Sigmoid colon (tissue), 7 donors: Measurements from ENCODE around the gene ADAD2. TPM values are rescaled to one million over a fixed set of nuclear protein-coding genes. Genes with fewer than 3 reads are reported as not detected.
"Not testable (repeated sequence)": the region's sequence is repeated elsewhere in the genome, so short reads cannot be mapped to it uniquely, and the experiment has no call there.

Experiments
- DNase-seq: peaks from one replicate; pipeline ENCODE4 v3.0.0-alpha.2; 2019
- H3K27ac ChIP-seq, 4 donors: fragments of 200-600 bp; sonication (generic); one replicate each; pipeline ENCODE4 v1.5.1; 2016 to 2019; ENCODE audit warnings: mild to moderate bottlenecking in 1 of 4
- H3K27me3 ChIP-seq, 3 donors: fragments of 200-600 bp; sonication (generic); one replicate each; pipeline ENCODE4 v1.5.1; 2019; ENCODE audit warnings: mild to moderate bottlenecking in 1 of 3
- H3K36me3 ChIP-seq, 4 donors: fragments of 200-600 bp; sonication (generic); one replicate each; pipeline ENCODE4 v1.5.1; 2016 to 2019
- H3K4me1 ChIP-seq, 4 donors: fragments of 200-600 bp; sonication (generic); one replicate each; pipeline ENCODE4 v1.5.1; 2017 to 2019
- H3K4me3 ChIP-seq, 4 donors: fragments of 200-600 bp; sonication (generic); one replicate each; pipeline ENCODE4 v1.5.1; 2017 to 2019; ENCODE audit warnings: mild to moderate bottlenecking in 2 of 4, moderate library complexity in 1 of 4
- H3K9me3 ChIP-seq, 4 donors: fragments of 200-600 bp in 3 of 4; sonication (generic) in 3 of 4; one replicate each; pipeline versions ENCODE4 v1.5.1 to v1.6.1; 2013 to 2019
- EP300 ChIP-seq, 4 donors: sonication (generic); formaldehyde crosslinking; IDR thresholded peaks; one replicate each; pipeline ENCODE4 v1.6.1; 2017; ENCODE audit warnings: antibody characterized with exemption in 4 of 4
- POLR2A ChIP-seq, 2 donors: fragments of 450-650 bp; IDR thresholded peaks; one replicate each; pipeline ENCODE4 v1.6.1; 2016; ENCODE audit warnings: antibody characterized with exemption in 2 of 2, mild to moderate bottlenecking in 2 of 2, moderate library complexity in 2 of 2
- POLR2AphosphoS5 ChIP-seq, 4 donors: sonication (generic); formaldehyde crosslinking; IDR thresholded peaks; one replicate each; pipeline ENCODE4 v1.6.1; 2017; ENCODE audit warnings: antibody characterized with exemption in 4 of 4
- WGBS, 2 donors: extraction: QIAGEN DNeasy Blood & Tissue Kit; methylation state at CpG; one replicate each; pipeline ENCODE4 v1.1.7; 2013; 5-methylcytosine and 5-hydroxymethylcytosine counted together
- intact Hi-C: fragments of 100-400 bp; cut with DNase I; formaldehyde crosslinking; loops from one replicate; pipeline ENCODE4 v1.15.1; 2023
- polyA plus RNA-seq, 3 donors: library from polyadenylated mRNA; stranded (reverse); fragments of 200-250 nt; gene quantifications; one replicate each; pipeline ENCODE4 v1.2.3, GENCODE V29; 2013
- total RNA-seq, 4 donors: library from RNA; depleted of rRNA; stranded (reverse); fragments of >200 nt; gene quantifications; one replicate each; pipeline ENCODE4 v1.1.0, GENCODE V29; 2016
- TF ChIP-seq, protein P1 (sequence below), 4 experiments: fragments of 450-650 bp in 3 of 4; fragments of 200-600 bp in 1 of 4; IDR thresholded peaks; one replicate each; pipeline ENCODE4 v1.5.1; 2016 to 2019; ENCODE audit warnings: antibody characterized with exemption in 4 of 4, mild to moderate bottlenecking in 3 of 4, moderate library complexity in 2 of 4
- donor health status: healthy with polysubstance abuse.
- donor health status: Bipolar disorder and iron deficiency.
- donor health status: healthy.

The ADAD2 gene
- total and polyA plus RNA-seq, 7 donors = 0.29 to 0.83 (median 0.36) TPM; not detected in 4

DNA sequence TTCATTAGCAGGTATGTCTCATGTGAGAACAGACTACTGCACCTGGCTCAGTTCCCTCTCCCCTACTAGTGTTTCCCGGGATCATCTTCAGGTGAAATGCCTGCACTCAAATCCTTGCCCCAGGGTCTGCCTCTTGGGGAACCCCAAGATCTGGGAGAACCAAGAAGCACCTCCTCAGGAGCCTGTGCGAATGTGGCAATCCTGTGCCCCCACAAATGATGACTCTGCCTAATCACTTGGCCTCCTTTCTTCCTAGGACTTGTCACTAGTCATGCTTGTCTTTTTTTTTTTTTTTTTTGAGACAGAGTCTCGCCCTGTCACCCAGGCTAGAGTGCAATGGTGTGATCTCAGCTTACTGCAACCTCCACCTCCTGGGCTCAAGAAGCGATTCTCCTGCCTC, 21.7 kb downstream of the ADAD2 start:
- intact Hi-C loops = no loop called here
- Histone ChIP-seq H3K36me3 (no peaks in the 10 kb centered on the region), H3K4me1 (no peaks in the 10 kb centered on the region), H3K9me3 (no peaks in the 10 kb centered on the region), H3K27ac (no peak overlapping the region), H3K27me3 (no peaks in the 10 kb centered on the region), H3K4me3 (no peak overlapping the region)
- TF ChIP-seq POLR2AphosphoS5 (IDR thresholded peaks at IDR 0.05) (no peak), POLR2A (IDR thresholded peaks at IDR 0.05) (no peak), EP300 (IDR thresholded peaks at IDR 0.05) (no peak)
- TF ChIP-seq, protein P1, sequence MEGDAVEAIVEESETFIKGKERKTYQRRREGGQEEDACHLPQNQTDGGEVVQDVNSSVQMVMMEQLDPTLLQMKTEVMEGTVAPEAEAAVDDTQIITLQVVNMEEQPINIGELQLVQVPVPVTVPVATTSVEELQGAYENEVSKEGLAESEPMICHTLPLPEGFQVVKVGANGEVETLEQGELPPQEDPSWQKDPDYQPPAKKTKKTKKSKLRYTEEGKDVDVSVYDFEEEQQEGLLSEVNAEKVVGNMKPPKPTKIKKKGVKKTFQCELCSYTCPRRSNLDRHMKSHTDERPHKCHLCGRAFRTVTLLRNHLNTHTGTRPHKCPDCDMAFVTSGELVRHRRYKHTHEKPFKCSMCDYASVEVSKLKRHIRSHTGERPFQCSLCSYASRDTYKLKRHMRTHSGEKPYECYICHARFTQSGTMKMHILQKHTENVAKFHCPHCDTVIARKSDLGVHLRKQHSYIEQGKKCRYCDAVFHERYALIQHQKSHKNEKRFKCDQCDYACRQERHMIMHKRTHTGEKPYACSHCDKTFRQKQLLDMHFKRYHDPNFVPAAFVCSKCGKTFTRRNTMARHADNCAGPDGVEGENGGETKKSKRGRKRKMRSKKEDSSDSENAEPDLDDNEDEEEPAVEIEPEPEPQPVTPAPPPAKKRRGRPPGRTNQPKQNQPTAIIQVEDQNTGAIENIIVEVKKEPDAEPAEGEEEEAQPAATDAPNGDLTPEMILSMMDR (IDR thresholded peaks at IDR 0.05) = no peak
- DNase-seq = no peak
- WGBS, 2 donors = 88 to 89% methylated on average over 4 of the region's 4 CpGs

DNA sequence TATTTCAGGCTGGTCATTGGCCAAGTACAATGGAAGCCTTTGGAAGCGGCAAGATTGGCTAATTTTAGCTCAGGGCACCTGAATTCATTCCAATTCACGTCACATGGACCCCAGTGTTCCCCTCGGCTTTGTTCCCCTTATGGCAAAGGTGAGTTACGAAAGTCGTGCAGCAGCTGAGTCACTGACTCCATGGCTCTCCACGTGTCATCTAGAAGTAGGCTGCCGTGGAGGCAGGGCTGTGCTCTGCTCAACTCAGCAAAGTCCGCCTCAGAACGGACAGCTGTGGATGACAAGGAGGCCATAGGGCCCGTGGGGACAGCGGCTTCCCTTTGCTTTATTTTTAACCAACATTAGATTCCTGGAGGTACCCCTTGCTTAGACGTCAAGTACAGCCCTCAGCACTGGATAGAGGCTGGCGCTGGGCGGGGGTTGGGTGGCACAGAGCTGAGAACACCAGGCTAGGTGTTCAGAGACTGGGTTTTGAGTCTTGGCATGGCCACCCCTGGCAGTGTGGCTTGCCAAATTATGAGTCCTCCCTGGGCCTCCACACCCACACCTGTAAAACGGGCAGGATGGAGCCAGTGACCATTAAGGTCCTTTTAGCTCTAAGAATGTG, 23.6 kb downstream of the ADAD2 start:
- Histone ChIP-seq H3K36me3 (no peaks in the 10 kb centered on the region), H3K27ac (no peak overlapping the region), H3K27me3 (no peaks in the 10 kb centered on the region), H3K4me1 (no peaks in the 10 kb centered on the region), H3K9me3 (no peaks in the 10 kb centered on the region), H3K4me3 (no peak overlapping the region)
- 87 to 88% methylated on average over 15 of the region's 15 CpGs for WGBS, 2 donors
- DNase-seq = no peak
- intact Hi-C loops = no loop called here
- no peak for TF ChIP-seq POLR2A (IDR thresholded peaks at IDR 0.05)
- no peak for TF ChIP-seq EP300 (IDR thresholded peaks at IDR 0.05)
- TF ChIP-seq POLR2AphosphoS5 (IDR thresholded peaks at IDR 0.05) = no peak
- TF ChIP-seq, protein P1 (IDR thresholded peaks at IDR 0.05) = no peak

DNA sequence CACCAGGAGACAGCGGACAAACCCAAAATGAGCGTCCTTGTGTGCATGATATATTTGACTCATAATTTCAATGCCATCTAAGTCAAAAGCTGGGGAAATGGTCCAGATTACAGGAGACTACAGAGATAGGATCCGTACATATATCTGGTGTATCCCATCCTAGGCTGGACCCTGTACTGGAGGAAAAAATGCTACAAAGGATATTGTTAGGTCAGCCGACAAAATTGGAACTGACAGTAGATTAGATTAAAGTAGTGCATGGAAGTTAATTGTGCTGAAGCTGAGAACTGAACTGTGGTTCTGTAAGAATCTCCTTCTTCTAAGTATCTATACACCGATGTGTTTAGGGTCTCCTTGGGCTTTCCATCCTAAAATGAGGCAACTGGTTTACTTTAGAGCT, 24.6 kb downstream of the ADAD2 start:
- intact Hi-C loops = no loop called here
- no peaks in the 10 kb centered on the region for H3K27me3 ChIP-seq
- no peaks in the 10 kb centered on the region for H3K9me3 ChIP-seq
- TF ChIP-seq, protein P1 (IDR thresholded peaks at IDR 0.05) = no peak
- no peak for TF ChIP-seq POLR2AphosphoS5 (IDR thresholded peaks at IDR 0.05)
- no peak for TF ChIP-seq POLR2A (IDR thresholded peaks at IDR 0.05)
- no peak for TF ChIP-seq EP300 (IDR thresholded peaks at IDR 0.05)
- H3K27ac ChIP-seq = no peak overlapping the region
- no peaks in the 10 kb centered on the region for H3K4me1 ChIP-seq
- no peak overlapping the region for H3K4me3 ChIP-seq
- no peak for DNase-seq
- 88% methylated on average over 5 of the region's 5 CpGs for WGBS, 2 donors
- H3K36me3 ChIP-seq = no peaks in the 10 kb centered on the region

DNA sequence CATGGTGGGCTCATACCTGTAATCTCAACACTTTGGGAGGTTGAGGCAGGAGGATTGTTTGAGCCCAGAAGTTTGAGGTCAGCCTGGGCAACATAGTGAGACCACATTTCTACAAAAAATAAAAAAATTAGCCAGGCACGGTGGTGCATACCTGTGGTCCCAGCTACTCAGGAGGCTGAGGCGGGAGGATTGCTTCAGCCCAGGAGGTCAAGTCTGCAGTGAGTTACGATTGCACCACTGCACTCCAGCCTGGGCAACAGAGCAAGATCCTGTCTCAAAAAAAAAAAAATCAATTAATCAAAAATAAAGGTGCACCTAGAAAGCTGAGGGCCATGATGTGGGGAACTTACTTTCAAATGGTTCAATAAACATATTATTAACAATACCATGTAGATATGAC, 25.2 kb downstream of the ADAD2 start:
- 90 to 92% methylated on average over 3 of the region's 3 CpGs for whole genome bisulfite sequencing, 2 donors
- H3K9me3 ChIP-seq, H3K36me3 ChIP-seq, DNase-seq, H3K27ac ChIP-seq, intact Hi-C loops, H3K27me3 ChIP-seq, H3K4me1 ChIP-seq, H3K4me3 ChIP-seq: not testable (repeated sequence)

DNA sequence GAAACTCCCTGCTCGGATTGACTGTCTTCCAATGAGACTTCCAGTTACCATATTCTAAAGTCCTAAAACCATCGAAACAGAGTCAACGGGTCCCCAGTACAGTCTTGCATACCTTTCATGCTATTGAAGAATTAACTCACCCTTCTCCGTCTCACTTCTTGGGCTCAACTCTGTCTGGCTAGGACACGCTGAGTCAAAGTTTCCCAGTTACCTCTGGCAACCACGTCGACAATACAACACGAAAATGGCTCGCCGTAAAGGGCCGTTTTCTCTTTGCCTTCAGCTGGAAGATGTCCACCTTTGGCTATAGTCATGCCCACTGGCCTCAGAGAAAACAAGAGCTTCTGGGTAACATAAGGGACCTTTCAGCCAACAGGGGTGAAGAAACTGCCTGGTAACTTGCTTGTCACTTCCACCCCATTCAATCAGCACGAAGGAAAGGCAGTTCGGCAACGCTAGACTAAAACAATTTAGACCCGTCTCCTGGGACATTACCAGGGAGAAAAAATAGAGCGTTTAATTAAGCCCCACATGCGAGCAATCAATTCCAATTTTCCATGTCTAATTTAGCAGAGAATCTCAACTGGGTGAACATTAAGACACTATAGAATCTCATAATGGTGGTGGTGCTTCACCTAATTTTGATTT, 27.3 kb downstream of the ADAD2 start:
- intact Hi-C loops = no loop called here
- H3K27ac ChIP-seq = no peak overlapping the region
- no peaks in the 10 kb centered on the region for H3K36me3 ChIP-seq
- TF ChIP-seq, protein P1 (IDR thresholded peaks at IDR 0.05) = no peak
- TF ChIP-seq EP300 (IDR thresholded peaks at IDR 0.05) (no peak), POLR2AphosphoS5 (IDR thresholded peaks at IDR 0.05) (no peak), POLR2A (IDR thresholded peaks at IDR 0.05) (no peak)
- no peaks in the 10 kb centered on the region for H3K9me3 ChIP-seq
- no peak overlapping the region for H3K4me3 ChIP-seq
- H3K27me3 ChIP-seq = no peaks in the 10 kb centered on the region
- no peak for DNase-seq
- 85 to 86% methylated on average over 17 of the region's 17 CpGs for WGBS, 2 donors
- H3K4me1 ChIP-seq = no peaks in the 10 kb centered on the region
